ENCODE data around the gene DDX4. TPM values are rescaled to one million over a fixed set of nuclear protein-coding genes. Genes with fewer than 3 reads are reported as not detected.
"Not testable (repeated sequence)": the region's sequence is repeated elsewhere in the genome, so short reads cannot be mapped to it uniquely, and the experiment has no call there.

DDX4 gene
- total RNA-seq, 2 experiments from 2014 or later: 0.48 to 0.50 TPM

DNA sequence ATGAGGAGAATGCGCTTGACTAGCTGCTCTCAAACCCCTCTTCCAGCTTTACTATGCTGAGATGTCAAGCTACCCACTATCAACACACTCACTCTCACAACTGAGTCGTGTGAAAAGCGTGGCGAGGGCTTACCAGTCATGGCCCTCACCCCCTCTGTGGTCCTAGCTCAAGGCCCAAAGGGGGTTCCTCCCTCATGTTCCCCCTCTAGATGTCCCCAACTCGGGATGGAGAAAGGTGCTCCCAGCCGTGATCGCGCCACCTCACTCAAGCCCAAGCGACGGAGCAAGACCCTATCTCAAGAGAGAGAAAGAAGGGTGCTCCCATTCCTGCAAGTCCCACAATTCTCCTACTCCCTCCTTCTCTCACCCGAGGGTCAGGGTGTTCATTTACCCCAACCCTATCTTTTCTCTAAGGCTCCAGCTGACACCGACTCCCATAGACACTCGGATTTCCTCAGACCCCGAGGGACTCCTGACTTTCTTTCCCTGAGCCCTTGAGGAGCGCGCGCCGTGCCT lies 26.3 kb upstream of the DDX4 start:
- Mint-ChIP-seq H3K9me3 (peaks cover 2% of the 10 kb centered on the region), H3K36me3 (ENCODE audit: low read depth) (peaks cover 24% of the 10 kb centered on the region), H3K4me1 (peaks cover 29% of the 10 kb centered on the region), H3K27ac (peak overlapping the region; percentile 87), H3K27me3 (peaks cover 5% of the 10 kb centered on the region), H3K4me3 (peak overlapping the region; percentile 95)
- no peak for DNase-seq
- ChIA-PET CTCF (interaction anchor here (0.6 kb wide), 1 partner anchor 225 kb away, joined by 3 read pairs; no protein-coding TSS in a partner anchor), POLR2A (interaction anchor here (0.6 kb wide), 1 partner anchor 47 kb away, joined by 4 read pairs; no protein-coding TSS in a partner anchor)

DNA sequence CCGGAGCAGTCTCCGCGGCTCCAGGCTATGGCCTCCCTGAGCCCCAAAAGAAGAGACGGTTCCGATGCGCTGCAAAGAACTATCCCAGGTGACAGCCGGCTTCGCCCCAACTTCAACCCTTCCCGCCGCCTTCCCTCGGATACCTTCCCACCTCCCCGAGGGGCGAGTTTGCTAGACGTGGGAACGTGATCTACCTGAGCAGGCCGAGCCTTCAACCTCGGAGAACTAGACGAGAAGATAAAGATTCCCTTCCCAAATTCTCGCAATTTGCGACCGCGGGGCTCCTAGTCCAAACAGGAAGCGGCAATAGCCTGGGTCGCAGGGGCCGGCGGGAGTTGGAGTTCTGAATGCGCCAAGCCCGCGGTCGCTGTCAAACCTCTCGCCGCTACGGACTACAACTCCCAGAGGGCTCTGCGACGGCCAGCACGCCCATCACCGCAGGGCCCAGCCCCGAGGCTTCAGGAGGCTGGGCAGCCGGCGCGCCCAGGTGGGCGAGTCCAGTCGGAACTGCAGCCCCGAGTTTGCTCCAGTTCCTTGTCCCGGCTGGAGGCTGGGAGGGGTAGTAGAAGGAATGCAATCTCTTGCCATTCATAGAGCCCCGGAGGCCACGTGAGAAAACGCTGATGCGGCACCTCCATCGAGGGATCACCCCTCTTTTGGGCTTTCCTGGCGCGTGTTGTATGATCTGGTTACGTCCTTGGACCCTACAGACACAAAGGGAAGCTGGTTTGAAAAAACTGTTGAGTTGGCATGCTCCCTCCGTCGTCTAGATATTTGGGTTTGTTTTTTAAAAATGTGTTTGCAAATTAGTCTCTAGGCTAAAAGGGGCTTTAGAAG lies 25.6 kb upstream of the DDX4 start, which contains the start of gene SLC38A9:
Gene SLC38A9 (minus strand): TSS at position 302 of the 837 bp plus-strand sequence. CDS start 14,366 bp downstream, outside the sequence.
- ChIA-PET POLR2A (no interaction called here), CTCF (interaction anchor here (0.6 kb wide), 1 partner anchor 224 kb away, joined by 3 read pairs; no protein-coding TSS in a partner anchor)
- Mint-ChIP-seq H3K4me1 (peaks cover 29% of the 10 kb centered on the region), H3K4me3 (peak within 1 kb of the TSS; percentile 95), H3K27me3 (peaks cover 5% of the 10 kb centered on the region), H3K36me3 (ENCODE audit: low read depth) (peaks cover 28% of the 10 kb centered on the region), H3K27ac (peak within 1 kb of the TSS; percentile 87), H3K9me3 (peaks cover 7% of the 10 kb centered on the region)
- peak; percentile 94 for DNase-seq

DNA sequence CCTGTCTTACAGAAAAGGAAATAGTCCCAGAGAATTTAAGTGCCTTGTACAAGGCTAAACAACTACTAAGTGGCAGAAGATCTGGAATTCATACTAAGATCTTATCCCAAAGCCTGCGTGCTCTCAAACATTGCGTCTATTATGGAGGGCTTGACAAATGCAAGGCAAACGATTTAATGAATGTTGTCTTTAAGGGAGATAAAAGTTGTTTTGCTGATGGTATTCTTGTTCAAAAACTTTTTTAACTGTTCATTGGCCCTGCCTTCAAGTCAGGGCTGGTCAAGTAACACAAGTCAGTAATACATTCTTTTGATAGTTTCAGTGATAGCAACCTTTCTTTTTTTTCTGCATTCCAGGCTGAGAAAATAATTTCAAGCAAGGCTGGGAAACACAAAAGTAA lies 24.0 kb upstream of the DDX4 start:
- POLR2A ChIA-PET: no interaction called here
- CTCF ChIA-PET: interaction anchor here (0.9 kb wide), 1 partner anchor 8 kb away, joined by 3 read pairs; no protein-coding TSS in a partner anchor
- Mint-ChIP-seq H3K27me3 (peaks cover 5% of the 10 kb centered on the region), H3K4me3 (no peak overlapping the region), H3K27ac (no peak overlapping the region), H3K36me3 (ENCODE audit: low read depth) (peaks cover 18% of the 10 kb centered on the region), H3K9me3 (peaks cover 10% of the 10 kb centered on the region), H3K4me1 (peaks cover 21% of the 10 kb centered on the region)
- DNase-seq: no peak

DNA sequence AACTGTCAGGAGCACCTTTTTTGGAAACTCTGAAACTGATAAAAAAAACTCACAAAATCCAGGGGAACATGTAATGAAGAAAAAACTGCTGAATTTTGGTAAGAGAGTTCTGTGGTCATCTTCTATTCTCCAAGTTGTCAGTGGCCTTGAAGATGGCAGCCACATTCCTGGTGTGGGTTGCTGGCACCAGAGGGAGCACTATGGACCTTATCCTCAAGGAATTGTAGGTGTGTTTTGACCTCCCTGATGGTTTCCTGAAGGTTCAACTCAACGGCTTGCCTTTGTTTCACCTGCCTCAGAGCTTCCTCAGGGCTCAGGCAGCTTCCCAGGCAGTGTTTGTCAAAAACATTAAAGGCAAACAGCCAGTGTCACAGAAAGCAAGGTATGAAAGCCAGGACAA lies 23.5 kb upstream of the DDX4 start:
- Mint-ChIP-seq H3K4me3 (no peak overlapping the region), H3K27ac (no peak overlapping the region), H3K9me3 (peaks cover 13% of the 10 kb centered on the region), H3K27me3 (peaks cover 5% of the 10 kb centered on the region), H3K4me1 (peaks cover 18% of the 10 kb centered on the region), H3K36me3 (ENCODE audit: low read depth) (peaks cover 17% of the 10 kb centered on the region)
- no peak for DNase-seq
- ChIA-PET POLR2A (no interaction called here), CTCF (no interaction called here)

DNA sequence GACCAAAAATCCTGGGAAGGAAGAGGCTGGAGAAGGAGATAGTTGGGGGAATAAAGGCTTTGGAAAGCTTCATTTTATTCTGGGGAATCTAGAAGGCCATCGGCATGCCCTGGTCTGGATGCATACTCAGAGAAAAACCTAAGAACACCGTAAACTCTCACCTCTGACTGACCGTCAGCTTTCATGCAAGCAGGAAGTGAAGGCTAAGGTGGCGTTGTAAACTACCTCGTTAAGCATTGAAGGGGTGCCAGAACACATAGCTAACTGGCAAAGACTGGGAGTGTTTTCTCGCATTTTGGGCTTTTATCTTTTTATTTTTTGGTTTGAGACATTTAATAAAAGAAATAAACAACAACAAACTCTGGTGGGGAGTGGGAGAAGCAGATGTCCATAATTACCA lies 23.1 kb upstream of the DDX4 start:
- peaks cover 18% of the 10 kb centered on the region for H3K4me1 Mint-ChIP-seq
- peaks cover 17% of the 10 kb centered on the region for H3K36me3 Mint-ChIP-seq (ENCODE audit: low read depth)
- CTCF ChIA-PET: no interaction called here
- peaks cover 5% of the 10 kb centered on the region for H3K27me3 Mint-ChIP-seq
- H3K4me3 Mint-ChIP-seq: no peak overlapping the region
- POLR2A ChIA-PET: no interaction called here
- no peak for DNase-seq
- H3K27ac Mint-ChIP-seq: no peak overlapping the region
- peaks cover 13% of the 10 kb centered on the region for H3K9me3 Mint-ChIP-seq

DNA sequence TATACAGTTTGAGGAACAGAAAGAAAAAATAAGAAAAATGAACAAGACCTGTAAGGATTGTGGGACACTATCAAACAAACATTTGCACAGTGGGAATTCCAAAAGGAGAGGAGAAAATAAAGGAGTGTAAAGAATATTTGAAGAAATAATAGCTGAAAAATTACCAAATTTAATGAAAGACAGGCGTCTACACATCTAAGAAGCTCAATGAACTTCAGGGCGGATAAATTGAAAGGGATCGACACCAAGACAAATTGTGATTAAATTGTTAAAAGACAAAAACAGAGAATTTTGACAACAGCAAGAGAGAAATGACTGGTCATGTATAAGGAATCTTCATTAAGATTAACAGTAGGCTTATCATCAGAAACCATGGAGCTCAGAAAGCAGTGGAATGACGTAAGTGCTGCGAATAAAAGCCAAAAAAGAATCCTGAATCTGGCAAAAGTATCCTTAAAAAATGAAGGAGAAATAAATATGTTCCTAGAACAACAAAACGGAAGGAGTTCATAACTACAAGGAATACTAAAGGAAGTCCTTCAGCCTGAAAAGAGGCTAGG lies 22.3 kb upstream of the DDX4 start:
- DNase-seq: no peak
- Mint-ChIP-seq H3K4me3 (no peak overlapping the region), H3K27ac (no peak overlapping the region), H3K36me3 (ENCODE audit: low read depth) (peaks cover 15% of the 10 kb centered on the region), H3K4me1 (peaks cover 18% of the 10 kb centered on the region), H3K27me3 (peaks cover 9% of the 10 kb centered on the region), H3K9me3 (peaks cover 13% of the 10 kb centered on the region)
- CTCF ChIA-PET: no interaction called here
- POLR2A ChIA-PET: no interaction called here

DNA sequence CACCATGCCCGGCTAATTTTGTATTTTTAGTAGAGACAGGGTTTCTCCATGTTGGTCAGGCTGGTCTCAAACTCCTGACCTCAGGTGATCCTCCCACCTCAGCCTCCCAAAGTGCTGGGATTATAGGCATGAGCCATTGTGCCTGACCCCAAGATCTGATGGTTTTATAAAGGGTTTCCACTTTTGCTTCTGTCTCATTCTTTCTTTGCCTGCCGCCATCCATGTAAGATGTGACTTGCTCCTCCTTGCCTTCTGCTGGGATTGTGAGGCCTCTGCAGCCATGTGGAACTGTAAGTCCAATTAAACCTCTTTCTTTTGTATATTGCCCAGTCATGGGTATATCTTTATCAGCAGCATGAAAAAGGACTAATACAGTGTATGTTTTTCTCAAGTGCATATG lies 18.8 kb upstream of the DDX4 start:
- DNase-seq; H3K4me1 Mint-ChIP-seq; H3K36me3 Mint-ChIP-seq (ENCODE audit: low read depth); CTCF ChIA-PET; H3K27ac Mint-ChIP-seq; H3K4me3 Mint-ChIP-seq; POLR2A ChIA-PET: not testable (repeated sequence)
- peaks cover 17% of the 10 kb centered on the region for H3K27me3 Mint-ChIP-seq
- H3K9me3 Mint-ChIP-seq: peaks cover 13% of the 10 kb centered on the region

DNA sequence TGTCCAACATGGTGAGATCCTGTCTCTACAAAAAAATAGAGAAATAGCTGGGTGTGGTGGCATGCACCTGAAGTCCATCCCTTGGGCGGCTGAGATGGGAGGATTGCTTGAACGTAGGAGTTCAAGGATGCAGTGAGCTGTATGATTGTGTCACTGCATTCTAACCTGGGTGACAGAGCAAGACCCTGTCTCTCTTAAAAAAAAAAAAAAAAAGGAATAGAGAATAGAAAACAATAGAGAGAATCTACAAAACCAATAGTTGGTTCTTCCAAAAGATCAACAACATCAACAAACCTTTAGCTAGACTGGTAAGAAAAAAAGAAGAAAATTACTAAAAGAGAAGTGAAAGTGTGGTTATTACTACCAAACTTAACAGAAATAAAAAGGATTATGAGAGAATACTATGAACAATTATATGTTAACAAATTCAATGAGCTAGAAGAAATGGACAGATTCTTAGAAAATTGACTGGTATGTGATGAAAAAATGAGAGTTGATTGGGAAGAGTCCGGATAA lies 17.6 kb upstream of the DDX4 start:
- H3K9me3 Mint-ChIP-seq: peaks cover 13% of the 10 kb centered on the region
- H3K36me3 Mint-ChIP-seq (ENCODE audit: low read depth): peaks cover 9% of the 10 kb centered on the region
- H3K27me3 Mint-ChIP-seq: peaks cover 16% of the 10 kb centered on the region
- no peak overlapping the region for H3K4me3 Mint-ChIP-seq
- POLR2A ChIA-PET: no interaction called here
- H3K4me1 Mint-ChIP-seq: peaks cover 10% of the 10 kb centered on the region
- H3K27ac Mint-ChIP-seq: no peak overlapping the region
- CTCF ChIA-PET: interaction anchor here (0.6 to 1.1 kb wide), 3 partner anchors 24 to 1554 kb away, joined by 3 read pairs; no protein-coding TSS in a partner anchor
- DNase-seq: no peak

DNA sequence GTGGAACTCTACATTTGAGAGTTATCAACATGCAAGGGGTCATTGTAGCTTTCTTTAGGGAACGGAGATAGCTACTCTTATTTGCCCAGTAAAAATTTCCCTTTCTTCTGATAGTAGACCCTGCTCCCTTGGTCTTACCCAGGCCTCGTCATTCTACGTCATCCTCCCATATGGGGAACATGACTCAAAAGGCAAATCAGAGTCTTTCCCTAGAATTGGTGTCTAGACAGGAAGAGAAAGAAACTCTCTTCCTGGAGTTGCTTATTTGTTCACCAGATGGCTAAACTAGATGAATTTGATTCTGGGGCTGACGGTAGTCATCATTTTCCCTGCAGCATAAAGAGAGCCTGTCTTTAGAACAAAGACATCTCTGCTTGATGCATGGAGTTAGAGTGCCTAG lies 13.6 kb upstream of the DDX4 start:
- Mint-ChIP-seq H3K27me3 (peaks cover 12% of the 10 kb centered on the region), H3K9me3 (no peaks in the 10 kb centered on the region), H3K36me3 (ENCODE audit: low read depth) (no peaks in the 10 kb centered on the region), H3K4me3 (no peak overlapping the region), H3K4me1 (peaks cover 10% of the 10 kb centered on the region), H3K27ac (no peak overlapping the region)
- ChIA-PET CTCF (no interaction called here), POLR2A (no interaction called here)
- no peak for DNase-seq

DNA sequence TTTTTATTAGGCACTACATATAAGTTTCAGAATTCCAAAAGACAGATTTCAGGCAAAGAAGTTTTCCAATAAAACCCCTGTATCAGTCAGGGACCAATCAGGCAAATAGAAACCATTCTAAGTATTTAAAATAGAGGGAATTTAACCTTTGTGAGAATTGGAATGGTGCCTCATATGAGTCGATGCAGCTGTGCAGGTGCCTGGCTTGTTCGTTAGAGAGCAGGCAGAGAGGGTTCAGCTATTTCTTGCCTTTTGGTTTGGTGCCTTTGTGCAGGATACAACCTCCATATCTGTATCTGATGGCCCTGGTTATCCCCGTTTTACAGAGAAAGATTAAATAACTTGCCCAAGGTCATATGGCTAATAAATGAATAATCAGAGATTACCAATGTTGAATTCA lies 6.0 kb upstream of the DDX4 start:
- H3K27me3 Mint-ChIP-seq: peaks cover 12% of the 10 kb centered on the region
- peaks cover 3% of the 10 kb centered on the region for H3K9me3 Mint-ChIP-seq
- POLR2A ChIA-PET: no interaction called here
- CTCF ChIA-PET: interaction anchor here (0.6 kb wide), 1 partner anchor 350 kb away, joined by 3 read pairs; no protein-coding TSS in a partner anchor
- H3K4me1 Mint-ChIP-seq: no peaks in the 10 kb centered on the region
- no peak for DNase-seq
- no peak overlapping the region for H3K27ac Mint-ChIP-seq
- no peaks in the 10 kb centered on the region for H3K36me3 Mint-ChIP-seq (ENCODE audit: low read depth)
- H3K4me3 Mint-ChIP-seq: no peak overlapping the region

DNA sequence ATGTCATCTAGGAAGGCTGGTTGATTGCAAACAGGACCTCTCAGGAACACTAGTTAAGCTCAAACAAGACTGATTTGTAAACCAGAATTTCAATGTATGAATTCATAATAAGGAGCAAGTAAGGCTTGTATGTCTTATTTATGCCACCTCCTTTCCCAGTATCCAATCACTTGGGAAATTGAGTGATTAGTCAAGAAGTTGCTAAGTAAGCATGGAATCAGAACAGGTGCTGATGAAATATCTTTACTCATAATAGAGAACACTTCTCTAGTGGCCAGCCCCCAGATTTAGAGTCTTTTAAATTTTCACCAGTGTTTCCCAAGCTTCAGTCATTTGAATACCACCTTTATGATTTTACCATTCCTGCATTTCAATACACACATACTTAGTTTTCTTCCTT lies 5.3 kb upstream of the DDX4 start:
- peaks cover 12% of the 10 kb centered on the region for H3K27me3 Mint-ChIP-seq
- H3K4me3 Mint-ChIP-seq: no peak overlapping the region
- H3K36me3 Mint-ChIP-seq (ENCODE audit: low read depth): no peaks in the 10 kb centered on the region
- ChIA-PET CTCF (no interaction called here), POLR2A (no interaction called here)
- H3K27ac Mint-ChIP-seq: no peak overlapping the region
- DNase-seq: no peak
- no peaks in the 10 kb centered on the region for H3K4me1 Mint-ChIP-seq
- H3K9me3 Mint-ChIP-seq: peaks cover 3% of the 10 kb centered on the region

DNA sequence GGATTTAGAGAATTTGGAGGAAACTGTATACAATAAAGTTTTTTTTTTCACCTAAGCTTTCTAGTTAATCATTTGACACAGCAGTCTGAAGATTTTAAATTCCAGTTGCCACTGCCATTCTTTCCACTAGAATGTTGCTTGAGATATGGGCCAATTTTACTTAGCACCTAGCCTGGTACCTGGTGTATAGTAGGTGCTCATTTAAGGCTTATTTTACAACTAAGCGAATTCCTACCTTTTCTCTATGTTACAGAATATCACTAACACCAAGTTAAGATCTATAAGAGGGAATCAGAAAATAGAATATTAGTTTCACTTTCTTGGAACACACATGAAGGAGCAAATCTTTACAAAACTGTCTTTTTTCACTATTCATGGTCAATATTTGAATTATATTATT lies 3.2 kb upstream of the DDX4 start:
- CTCF ChIA-PET: no interaction called here
- POLR2A ChIA-PET: no interaction called here

DNA sequence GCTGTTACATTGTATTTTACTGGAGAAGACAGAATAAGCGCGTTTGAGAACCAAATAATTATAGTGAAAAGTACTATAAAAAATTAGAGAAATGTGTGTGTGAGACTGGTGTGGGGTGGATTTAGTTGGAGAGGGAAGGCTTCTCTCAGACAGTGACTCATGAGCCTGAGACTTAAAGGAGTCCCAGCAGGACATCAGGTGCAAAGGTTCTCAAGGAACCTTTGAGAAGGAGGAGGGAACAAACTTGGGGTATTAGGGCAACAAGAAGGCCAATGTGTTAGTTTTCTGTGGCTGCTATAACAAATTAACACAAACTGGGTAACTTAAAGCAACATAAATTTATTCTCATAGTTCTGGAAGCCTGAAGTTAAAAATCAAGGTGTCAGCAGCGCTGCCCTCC lies 4.9 kb downstream of the DDX4 start:
- ChIA-PET CTCF (no interaction called here), POLR2A (no interaction called here)
- Mint-ChIP-seq H3K27ac (no peak overlapping the region), H3K27me3 (peaks cover 2% of the 10 kb centered on the region), H3K36me3 (ENCODE audit: low read depth) (no peaks in the 10 kb centered on the region), H3K4me3 (no peak overlapping the region), H3K4me1 (no peaks in the 10 kb centered on the region), H3K9me3 (no peaks in the 10 kb centered on the region)
- DNase-seq: no peak

More for the DNA sequence above, 3.2 kb upstream of the DDX4 start:
- no peak for DNase-seq
- no peak overlapping the region for H3K27ac Mint-ChIP-seq
- H3K27me3 Mint-ChIP-seq: peaks cover 12% of the 10 kb centered on the region
- H3K4me1 Mint-ChIP-seq: no peaks in the 10 kb centered on the region
- H3K4me3 Mint-ChIP-seq: no peak overlapping the region
- H3K36me3 Mint-ChIP-seq (ENCODE audit: low read depth): no peaks in the 10 kb centered on the region
- H3K9me3 Mint-ChIP-seq: peaks cover under 1% of the 10 kb centered on the region
